HG02870 (cell line): Measurements from ENCODE around the gene LCA5.
"Not testable (repeated sequence)": the region's sequence is repeated elsewhere in the genome, so short reads cannot be mapped to it uniquely, and the experiment has no call there.

ENCODE experiments used
- ATAC-seq: cut with Tn5 transposase; IDR thresholded peaks from one replicate; pipeline ENCODE4 v1.9.1; 2021; ENCODE audit warnings: mild to moderate bottlenecking, moderate library complexity; ENCODE audit not compliant: unreplicated experiment

Gene LCA5

GRCh38 chr6:79536954-79537747, at the start of gene LCA5:
TSS of gene LCA5 (minus strand) at chr6:79537430. CDS start at chr6:79518894, 18,536 bp downstream.
- ATAC-seq = peak; percentile 100

DNA sequence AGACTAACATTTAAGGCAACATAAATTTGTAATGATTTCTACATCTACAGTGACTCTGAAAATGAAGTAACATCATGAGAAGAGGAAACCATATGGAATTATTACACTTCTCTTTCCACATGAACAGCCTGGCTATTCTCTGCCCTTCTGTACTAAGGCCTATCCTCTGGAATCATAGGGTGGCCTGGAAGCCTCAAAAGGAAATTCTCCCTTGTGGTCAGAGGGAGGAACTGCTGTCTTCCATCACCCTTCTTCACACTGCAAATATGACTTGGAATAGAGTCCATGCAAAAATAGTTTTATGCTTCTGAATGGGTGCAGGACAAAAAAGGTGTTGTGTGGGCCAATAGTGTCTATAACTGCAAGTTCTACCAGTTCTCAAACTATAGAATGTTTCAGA, 49.3 kb upstream of the LCA5 start:
- no peak for ATAC-seq

- no peak for ATAC-seq
Observed at GRCh38 chr6:79584332-79584731, 47.1 kb upstream of the LCA5 start.

DNA sequence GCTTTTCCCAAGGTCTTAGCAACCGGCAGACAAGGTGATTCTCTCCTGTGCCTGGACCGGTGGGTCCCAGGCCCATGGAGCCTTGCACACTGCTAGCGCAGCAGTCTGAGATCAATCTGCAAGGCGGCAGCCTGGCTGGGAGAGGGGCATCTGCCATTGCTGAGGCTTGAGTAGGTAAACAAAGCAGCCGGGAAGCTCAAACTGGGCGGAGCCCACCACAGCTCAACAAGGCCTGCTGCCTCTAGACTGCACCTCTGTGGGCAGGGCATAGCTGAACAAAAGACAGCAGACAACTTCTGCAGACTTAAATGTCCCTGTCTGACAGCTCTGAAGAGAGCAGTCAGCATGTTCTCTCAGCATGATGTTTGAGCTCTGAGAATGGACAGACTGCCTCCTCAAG, 40.7 kb upstream of the LCA5 start:
- not testable (repeated sequence) for ATAC-seq

- no peak for ATAC-seq
Observed at GRCh38 chr6:79574630-79575225, 37.5 kb upstream of the LCA5 start.

- ATAC-seq = no peak
Observed at GRCh38 chr6:79574174-79574573, 36.9 kb upstream of the LCA5 start.

DNA sequence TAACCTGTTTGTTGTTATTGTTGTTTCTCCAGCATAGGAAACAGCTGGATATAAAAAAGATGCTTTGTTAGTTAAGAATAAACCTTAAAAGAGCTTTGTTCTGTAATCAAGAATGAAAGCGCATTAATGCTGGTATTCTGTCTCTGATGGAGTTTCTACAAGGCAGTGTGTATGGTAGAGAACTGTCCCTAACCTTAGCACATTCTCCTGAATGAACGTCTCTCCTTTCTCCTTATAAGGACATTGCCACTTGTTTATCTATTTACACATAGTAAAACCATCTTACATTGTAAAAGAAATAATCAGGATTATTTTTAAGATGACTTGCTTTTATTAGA, 33.8 kb upstream of the LCA5 start:
- ATAC-seq = peak; percentile 23

GRCh38 chr6:79570129-79571029, 33.1 kb upstream of the LCA5 start:
- peak; percentile 93 for ATAC-seq

GRCh38 chr6:79568996-79569395, 31.8 kb upstream of the LCA5 start:
- no peak for ATAC-seq

GRCh38 chr6:79564636-79565035, 27.4 kb upstream of the LCA5 start:
- no peak for ATAC-seq

GRCh38 chr6:79559706-79560105, 22.5 kb upstream of the LCA5 start:
- ATAC-seq = no peak

DNA sequence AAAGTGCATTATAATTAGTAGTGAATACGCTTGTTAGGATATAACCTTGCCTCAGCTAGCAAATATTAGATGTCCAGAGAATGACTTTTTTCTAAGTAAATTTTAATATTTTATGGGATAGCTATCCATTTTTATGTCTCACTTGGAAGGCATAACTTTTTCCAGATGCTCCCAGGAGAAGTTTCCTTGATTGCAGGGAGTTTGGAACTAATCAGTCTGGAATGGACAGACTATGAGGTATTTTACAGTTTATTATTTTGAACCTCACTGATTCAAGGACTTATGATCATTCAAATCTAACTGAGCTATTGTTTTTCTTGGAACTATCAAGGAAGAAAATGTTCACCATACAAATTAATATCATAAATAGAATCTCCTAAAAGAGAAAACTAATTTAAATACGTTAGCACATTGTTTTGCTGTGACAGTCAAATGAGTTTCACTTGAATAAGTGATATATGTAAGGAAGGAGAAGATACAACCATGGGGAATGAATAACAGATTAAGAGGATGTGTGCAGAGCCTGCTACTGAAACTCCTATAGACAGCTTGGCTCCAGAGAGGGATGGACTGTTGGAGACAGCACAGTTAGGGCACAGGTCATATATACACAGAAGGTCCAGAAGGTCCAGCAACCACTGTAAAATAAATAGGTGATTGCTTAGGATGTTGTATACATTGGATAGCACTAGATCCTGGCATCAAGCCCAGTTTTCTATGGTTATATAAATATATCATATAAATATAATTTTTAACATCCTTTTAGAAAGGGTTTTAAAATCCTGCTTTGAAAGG, 20.6 kb upstream of the LCA5 start:
- ATAC-seq = no peak

DNA sequence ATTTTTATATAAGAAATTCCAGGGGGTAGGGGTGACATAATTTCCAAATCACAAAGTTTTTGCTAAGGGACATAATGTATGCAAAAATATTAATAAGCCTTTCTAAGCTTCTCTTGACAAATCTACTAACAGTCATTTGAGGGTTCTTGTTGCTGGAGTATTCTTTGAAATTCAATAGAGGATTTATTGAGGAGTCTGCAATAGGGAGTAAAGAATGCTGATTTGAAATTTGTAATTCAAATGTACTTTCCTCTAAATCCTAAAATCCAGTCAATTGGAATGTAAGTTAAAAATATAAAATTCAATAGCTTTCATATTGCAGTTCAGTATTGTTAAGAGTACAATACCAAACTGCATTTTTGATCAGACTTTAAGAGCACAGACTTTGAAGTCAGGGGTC, 17.1 kb upstream of the LCA5 start:
- no peak for ATAC-seq

DNA sequence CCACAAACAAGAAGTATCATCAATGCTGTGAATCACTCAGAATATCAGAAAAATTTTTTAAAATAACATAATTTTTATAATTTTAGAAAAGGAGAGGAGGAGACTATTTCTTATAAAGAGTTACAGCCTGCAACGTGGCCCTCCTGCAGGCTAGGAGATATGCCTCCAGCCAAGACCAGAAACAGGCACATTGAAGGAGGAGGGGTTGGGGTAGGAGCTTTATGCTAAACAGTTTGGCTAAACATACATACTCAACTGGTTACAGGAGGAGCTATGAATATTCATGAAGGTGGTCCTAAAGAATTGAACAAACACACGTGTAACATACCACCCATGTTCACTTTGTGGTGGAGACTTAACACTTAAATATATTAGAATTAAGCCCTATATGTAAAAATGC, 14.2 kb upstream of the LCA5 start:
- ATAC-seq = no peak

DNA sequence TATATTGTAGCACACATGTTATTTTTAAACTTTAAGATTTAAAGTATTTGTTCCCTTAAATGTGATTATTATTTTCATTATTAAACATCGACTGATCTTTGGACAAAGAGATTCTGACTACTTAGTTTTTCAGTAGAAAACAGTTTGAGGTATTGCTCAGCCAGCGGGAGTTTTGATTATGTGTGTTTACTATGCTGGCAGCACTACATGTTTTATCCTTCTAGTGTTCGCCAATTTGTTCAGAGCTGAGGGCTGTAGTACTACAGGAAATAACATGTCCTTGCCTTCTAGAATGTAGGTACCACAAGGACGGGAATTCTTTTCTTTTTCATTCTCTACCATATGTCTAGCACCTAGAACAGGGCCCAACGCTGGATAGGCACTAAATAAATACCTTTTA, 11.1 kb upstream of the LCA5 start:
- ATAC-seq = no peak

- no peak for ATAC-seq
Observed at GRCh38 chr6:79546186-79546585, 9.0 kb upstream of the LCA5 start.

DNA sequence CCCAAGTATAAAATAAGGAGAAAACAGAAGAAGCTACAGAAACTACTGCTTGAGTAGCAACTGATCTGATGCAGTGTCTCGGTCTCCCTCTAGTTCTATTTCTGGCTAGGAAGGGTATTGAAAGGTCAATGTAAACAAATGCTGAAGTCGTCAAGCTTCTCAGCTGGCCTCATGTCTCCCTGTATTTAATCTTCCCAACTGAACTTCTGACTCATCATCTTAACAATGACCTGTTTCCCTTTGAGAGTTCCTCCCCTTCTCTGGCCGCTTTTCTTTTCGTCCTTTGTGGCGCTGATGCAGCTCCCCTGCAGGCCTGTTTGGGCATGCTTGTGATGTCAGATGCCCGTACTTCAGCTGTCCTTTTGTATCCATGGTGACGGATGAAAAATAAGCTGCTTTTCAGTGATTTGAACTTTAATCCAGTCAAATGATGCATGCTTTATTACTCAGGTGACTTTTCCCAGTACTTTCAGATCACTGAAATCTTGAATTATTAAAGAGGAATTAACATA, 7.8 kb upstream of the LCA5 start:
- peak; percentile 83 for ATAC-seq

- peak; percentile 52 for ATAC-seq
Observed at GRCh38 chr6:79544299-79544927, 7.2 kb upstream of the LCA5 start.

- peak; percentile 21 for ATAC-seq
Observed at GRCh38 chr6:79543886-79544285, 6.7 kb upstream of the LCA5 start.

DNA sequence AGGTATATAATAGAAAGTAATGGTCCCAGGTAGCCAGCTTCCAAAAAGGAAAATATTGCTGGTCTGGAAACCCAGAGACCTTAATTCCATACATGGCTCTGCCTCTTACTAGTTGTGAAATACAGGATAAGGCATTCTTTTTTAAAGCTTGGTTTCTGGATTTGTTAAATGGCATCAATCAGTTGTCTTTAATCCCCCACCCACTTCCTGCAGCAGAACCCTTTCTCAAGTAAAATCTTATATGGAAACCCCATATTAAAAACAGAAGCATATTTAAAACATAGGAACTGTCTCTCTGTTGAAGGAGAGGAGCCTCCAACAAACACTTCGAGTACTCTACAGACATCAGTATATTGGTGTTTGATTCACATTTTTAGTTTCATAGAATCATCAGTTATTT, 6.2 kb upstream of the LCA5 start:
- ATAC-seq = no peak
